H9 (cell line): ENCODE data around the gene TEX55. TPM values are rescaled to one million over a fixed set of nuclear protein-coding genes. Genes with fewer than 3 reads are reported as not detected.

Experiments
- DNase-seq: peaks from one replicate; pipeline ENCODE4 v3.0.0-alpha.2; 2017
- H2AFZ ChIP-seq: one replicate; pipeline ENCODE4 v1.6.1; 2013; ENCODE audit warnings: mild to moderate bottlenecking, low read length, control low read depth, moderate library complexity
- H2AK5ac ChIP-seq: 2 replicates; pipeline ENCODE4 v1.6.1; 2013; ENCODE audit warnings: low read length, control low read depth, mixed read lengths; ENCODE audit not compliant: insufficient read length
- H2BK120ac ChIP-seq: one replicate; pipeline ENCODE4 v1.6.1; 2013; ENCODE audit warnings: low read depth, mild to moderate bottlenecking, low read length, control low read depth, inconsistent platforms; ENCODE audit not compliant: poor library complexity, severe bottlenecking
- H2BK12ac ChIP-seq: 2 replicates; pipeline ENCODE4 v1.6.1; 2013; ENCODE audit warnings: low read length, control low read depth, mixed read lengths, low read depth; ENCODE audit not compliant: insufficient read length
- H2BK15ac ChIP-seq: 2 replicates; pipeline ENCODE4 v1.6.1; 2013; ENCODE audit warnings: low read depth, low read length, control low read depth
- H2BK20ac ChIP-seq: one replicate; pipeline ENCODE4 v1.6.1; 2013; ENCODE audit warnings: low read depth, mild to moderate bottlenecking, low read length, control low read depth, inconsistent platforms; ENCODE audit not compliant: poor library complexity, severe bottlenecking
- H2BK5ac ChIP-seq: 2 replicates; pipeline ENCODE4 v1.6.1; 2013; ENCODE audit warnings: low read length, control low read depth, mixed read lengths; ENCODE audit not compliant: insufficient read length
- H3K14ac ChIP-seq: 2 replicates; pipeline ENCODE4 v1.6.1; 2013; ENCODE audit warnings: low read length, control low read depth; ENCODE audit not compliant: insufficient read depth
- H3K18ac ChIP-seq: 2 replicates; pipeline ENCODE4 v1.6.1; 2013; ENCODE audit warnings: low read depth, mild to moderate bottlenecking, mixed read lengths, low read length, control low read depth; ENCODE audit not compliant: insufficient read length
- H3K23ac ChIP-seq: 2 replicates; pipeline ENCODE4 v1.6.1; 2013; ENCODE audit warnings: low read length, control low read depth, mixed read lengths, low read depth; ENCODE audit not compliant: insufficient read length
- H3K23me2 ChIP-seq: 2 replicates; pipeline ENCODE4 v1.6.1; 2013; ENCODE audit warnings: low read depth, mild to moderate bottlenecking, mixed read lengths, low read length, control low read depth; ENCODE audit not compliant: insufficient read length, poor library complexity, severe bottlenecking
- H3K27ac ChIP-seq: 2 replicates; pipeline ENCODE4 v1.5.1; 2013; ENCODE audit warnings: low read length, control low read depth, mixed read lengths, low read depth; ENCODE audit not compliant: insufficient read length
- H3K27me3 ChIP-seq: 2 replicates; pipeline ENCODE4 v1.6.1; 2013; ENCODE audit warnings: low read length, control low read depth, inconsistent platforms; ENCODE audit not compliant: insufficient read depth
- H3K4ac ChIP-seq: 2 replicates; pipeline ENCODE4 v1.6.1; 2013; ENCODE audit warnings: low read depth, mild to moderate bottlenecking, control low read depth, inconsistent platforms, low read length, moderate library complexity
- H3K4me1 ChIP-seq: 2 replicates; pipeline ENCODE4 v1.6.1; 2013; ENCODE audit warnings: low read length, control low read depth, inconsistent platforms; ENCODE audit not compliant: insufficient read depth
- H3K4me2 ChIP-seq: 2 replicates; pipeline ENCODE4 v1.6.1; 2013; ENCODE audit warnings: low read length, control low read depth, mixed read lengths; ENCODE audit not compliant: insufficient read length, insufficient read depth
- H3K56ac ChIP-seq: 2 replicates; pipeline ENCODE4 v1.6.1; 2013; ENCODE audit warnings: low read depth, mild to moderate bottlenecking, mixed read lengths, low read length, control low read depth; ENCODE audit not compliant: insufficient read length
- H3K79me1 ChIP-seq: 2 replicates; pipeline ENCODE4 v1.6.1; 2013; ENCODE audit warnings: low read depth, mild to moderate bottlenecking, moderate library complexity, low read length, control low read depth, inconsistent platforms; ENCODE audit not compliant: insufficient read depth, poor library complexity, severe bottlenecking
- H3K79me2 ChIP-seq: 2 replicates; pipeline ENCODE4 v1.6.1; 2013; ENCODE audit warnings: low read length, control low read depth, inconsistent platforms; ENCODE audit not compliant: insufficient read depth
- H3K9ac ChIP-seq: 2 replicates; pipeline ENCODE4 v1.6.1; 2013; ENCODE audit warnings: low read length, control low read depth, mixed read lengths; ENCODE audit not compliant: insufficient read length; ENCODE audit errors: extremely low read depth
- H3K9me3 ChIP-seq: one replicate; pipeline ENCODE4 v1.6.1; 2013; ENCODE audit warnings: low read depth, low read length, inconsistent platforms; ENCODE audit not compliant: control insufficient read depth
- H3T11ph ChIP-seq: one replicate; pipeline ENCODE4 v1.6.1; 2013; ENCODE audit warnings: mild to moderate bottlenecking, low read length, control low read depth, inconsistent platforms
- H4K20me1 ChIP-seq: one replicate; pipeline ENCODE4 v1.6.1; 2013; ENCODE audit not compliant: control insufficient read depth, insufficient read length, insufficient read depth
- H4K5ac ChIP-seq: 2 replicates; pipeline ENCODE4 v1.6.1; 2013; ENCODE audit warnings: low read depth, mild to moderate bottlenecking, mixed read lengths, low read length, control low read depth; ENCODE audit not compliant: insufficient read length
- H4K8ac ChIP-seq: replicated peaks from 2 replicates; pipeline ENCODE4 v1.6.1; 2013; ENCODE audit warnings: low read length, control low read depth, mixed read lengths, low read depth; ENCODE audit not compliant: insufficient read length
- H4K91ac ChIP-seq: 2 replicates; pipeline ENCODE4 v1.6.1; 2013; ENCODE audit warnings: low read depth, mild to moderate bottlenecking, moderate library complexity, mixed read lengths, low read length, control low read depth; ENCODE audit not compliant: insufficient read length
- H3K27ac Mint-ChIP-seq, 3 experiments: 2 replicates in 2 of 3; 3 replicates in 1 of 3; pipeline ENCODE4 v1.8.0; 2020 to 2021; ENCODE audit warnings: mixed read lengths in 3 of 3, mild to moderate bottlenecking in 1 of 3, moderate library complexity in 1 of 3
- H3K27me3 Mint-ChIP-seq: 2 replicates; pipeline ENCODE4 v1.8.0; 2021; ENCODE audit warnings: low read depth, mild to moderate bottlenecking, moderate library complexity, mixed read lengths
- H3K36me3 Mint-ChIP-seq, 3 experiments: 2 replicates in 2 of 3; 3 replicates in 1 of 3; pipeline ENCODE4 v1.8.0; 2020 to 2021; ENCODE audit warnings: low read depth in 3 of 3, mixed read lengths in 3 of 3; ENCODE audit not compliant: insufficient read depth in 1 of 3
- H3K4me1 Mint-ChIP-seq, 2 experiments: 2 replicates each; pipeline ENCODE4 v1.8.0; 2020; ENCODE audit warnings: mixed read lengths in 2 of 2
- H3K4me3 Mint-ChIP-seq, 2 experiments: 2 replicates in 1 of 2; 3 replicates in 1 of 2; pipeline ENCODE4 v1.8.0; 2020 to 2021; ENCODE audit warnings: mild to moderate bottlenecking in 2 of 2, mixed read lengths in 2 of 2, moderate library complexity in 1 of 2
- H3K9me3 Mint-ChIP-seq, 2 experiments: 2 replicates in 1 of 2; 3 replicates in 1 of 2; pipeline ENCODE4 v1.8.0; 2020; ENCODE audit warnings: mild to moderate bottlenecking in 2 of 2, mixed read lengths in 2 of 2, moderate library complexity in 1 of 2
- CTCF ChIP-seq: fragments of 200-600 bp; sonication (generic); conservative IDR thresholded peaks from 3 replicates; pipeline ENCODE4 v1.8.0; 2021; ENCODE audit warnings: antibody characterized with exemption, mild to moderate bottlenecking
- WGBS: extraction: QIAGEN DNeasy Blood & Tissue Kit; methylation state at CpG from one replicate; pipeline ENCODE4 v1.1.7; 2013; ENCODE audit warnings: missing lambda C conversion rate, low lambda C conversion rate, mixed read lengths; ENCODE audit not compliant: insufficient read length; ENCODE audit errors: extremely low coverage; 5-methylcytosine and 5-hydroxymethylcytosine counted together
- total RNA-seq: library from RNA; stranded (reverse); gene quantifications from 2 replicates; pipeline ENCODE4 v1.2.1, GENCODE V29; 2021

Gene TEX55
- total RNA-seq, 1 experiment from 2014 or later, result not detected

DNA sequence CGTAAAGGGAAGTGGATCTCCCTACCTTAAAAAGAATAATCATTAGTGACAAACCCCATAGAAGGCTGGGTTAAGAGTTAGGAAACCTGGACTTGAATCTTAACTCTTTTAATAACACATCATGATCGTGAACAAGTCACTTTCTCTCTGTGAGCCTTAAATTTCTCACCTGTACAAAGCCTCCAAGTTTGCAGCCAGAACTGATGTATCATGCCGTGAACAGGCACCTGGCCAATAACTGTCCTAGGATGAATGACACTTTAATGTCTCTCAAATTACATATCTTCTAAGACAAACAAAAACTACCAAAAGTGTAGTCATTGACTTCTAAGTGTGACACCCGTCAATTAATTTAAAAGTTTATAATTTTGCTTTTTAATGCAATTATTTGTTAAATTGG lies 31.4 kb downstream of the TEX55 start:
- Histone ChIP-seq H3K9ac (no peak overlapping the region), H3K79me2 (no peaks in the 10 kb centered on the region), H2AK5ac (no peak overlapping the region), H2BK120ac (no peak overlapping the region), H4K20me1 (no peaks in the 10 kb centered on the region), H4K5ac (no peak overlapping the region), H4K91ac (no peak overlapping the region), H3K27ac (no peak overlapping the region), H3T11ph (no peak overlapping the region), H3K27me3 (no peaks in the 10 kb centered on the region), H4K8ac (no peak overlapping the region), H3K4me1 (no peaks in the 10 kb centered on the region), H3K23ac (no peak overlapping the region), H2BK12ac (no peak overlapping the region), H3K4ac (no peak overlapping the region), H3K4me2 (no peak overlapping the region), H2BK15ac (no peak overlapping the region), H3K9me3 (no peaks in the 10 kb centered on the region), H3K56ac (no peak overlapping the region), H3K14ac (no peak overlapping the region), H3K79me1 (no peaks in the 10 kb centered on the region), H2AFZ (no peak overlapping the region), H3K18ac (no peak overlapping the region), H2BK20ac (no peak overlapping the region), H2BK5ac (no peak overlapping the region), H3K23me2 (no peaks in the 10 kb centered on the region)
- Mint-ChIP-seq H3K4me1 (peaks cover 7 to 8% of the 10 kb centered on the region in 2 experiments), H3K4me3 (no peak overlapping the region), H3K27me3 (peaks cover 13% of the 10 kb centered on the region), H3K36me3 (no peaks in the 10 kb centered on the region), H3K9me3 (no peaks in the 10 kb centered on the region; a peak in 1 of 5 replicates), H3K27ac (no peak overlapping the region)
- no peak for DNase-seq
- WGBS, result no CpG with 5 or more reads among the region's 4 CpGs
- no peak for TF ChIP-seq CTCF
